SH-SY5Y (cell line): ENCODE measurements around the gene ITPK1.

ENCODE experiments used
- GATA2 ChIP-seq: IDR thresholded peaks from 2 replicates; pipeline ENCODE4 v1.6.1; 2011; ENCODE audit warnings: mild to moderate bottlenecking, low read depth, low read length
- GATA3 ChIP-seq: IDR thresholded peaks from 2 replicates; pipeline ENCODE4 v1.6.1; 2011; ENCODE audit warnings: low read depth, mild to moderate bottlenecking, low read length, moderate library complexity

Gene ITPK1

GRCh38 chr14:92898566-92899131, 217.1 kb downstream of the ITPK1 start:
- no peak for TF ChIP-seq GATA2
- no peak for TF ChIP-seq GATA3

DNA sequence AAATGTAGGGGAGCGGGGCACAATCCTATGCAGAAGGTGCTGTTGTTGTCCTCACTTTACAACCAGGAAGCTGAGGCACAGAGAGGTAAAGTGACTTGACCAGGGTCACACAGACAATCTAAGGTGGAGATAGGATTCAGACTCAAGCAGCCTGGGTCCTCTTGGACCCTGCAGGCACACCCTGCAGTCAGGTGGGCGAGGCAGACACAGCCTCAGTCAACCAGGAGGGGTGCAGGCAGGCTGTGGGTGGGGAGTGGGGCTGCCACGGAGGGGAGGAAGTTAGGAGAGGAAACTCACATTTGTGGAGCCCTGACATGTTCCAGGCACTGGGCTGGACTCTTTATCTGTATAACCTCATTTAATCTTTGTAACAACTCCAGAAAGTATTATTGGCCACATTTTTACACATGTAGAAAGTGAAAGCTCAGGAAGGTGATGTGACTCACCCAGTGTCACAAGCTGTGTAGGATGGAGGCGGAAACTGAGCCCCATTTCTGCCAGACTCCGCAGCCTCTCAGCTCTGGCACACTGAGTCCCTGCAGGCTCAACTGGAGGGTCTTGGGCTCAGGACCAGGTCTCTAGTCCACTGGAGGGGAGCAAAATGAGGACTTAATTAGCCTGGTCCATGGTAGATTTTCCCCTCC, 217.7 kb downstream of the ITPK1 start:
- no peak for TF ChIP-seq GATA2
- no peak for TF ChIP-seq GATA3

DNA sequence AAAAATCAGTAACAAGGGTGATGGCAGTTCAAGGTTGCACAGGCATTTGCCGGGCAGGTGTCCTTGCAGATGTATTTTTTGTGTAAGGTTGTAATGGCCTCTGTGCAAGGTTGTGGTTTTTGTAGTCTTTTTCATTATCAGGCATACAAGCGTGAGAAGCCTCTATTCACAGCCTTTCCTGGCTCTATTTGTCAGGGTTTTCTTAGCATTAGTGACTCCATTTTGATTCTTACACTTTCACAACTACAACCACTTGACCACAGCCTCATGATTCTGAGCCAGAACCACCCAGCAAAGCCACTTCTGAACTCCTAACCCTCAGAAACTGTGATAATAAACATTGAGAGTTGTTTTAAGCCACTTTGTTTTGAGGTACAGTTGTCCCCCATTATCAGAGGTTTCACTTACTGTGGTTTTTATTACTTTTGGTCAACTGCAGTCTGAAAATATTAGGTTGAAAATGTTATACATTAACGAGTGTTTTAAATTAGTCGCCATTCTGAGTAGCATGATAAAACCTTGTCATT, 220.3 kb downstream of the ITPK1 start:
- TF ChIP-seq GATA2 (no peak), GATA3 (no peak)

GRCh38 chr14:92892589-92892988, 223.1 kb downstream of the ITPK1 start:
- TF ChIP-seq GATA3, result no peak

GRCh38 chr14:92890830-92891588, 224.7 kb downstream of the ITPK1 start:
- peak; percentile 82 for TF ChIP-seq GATA3
- TF ChIP-seq GATA2, result peak; percentile 60

DNA sequence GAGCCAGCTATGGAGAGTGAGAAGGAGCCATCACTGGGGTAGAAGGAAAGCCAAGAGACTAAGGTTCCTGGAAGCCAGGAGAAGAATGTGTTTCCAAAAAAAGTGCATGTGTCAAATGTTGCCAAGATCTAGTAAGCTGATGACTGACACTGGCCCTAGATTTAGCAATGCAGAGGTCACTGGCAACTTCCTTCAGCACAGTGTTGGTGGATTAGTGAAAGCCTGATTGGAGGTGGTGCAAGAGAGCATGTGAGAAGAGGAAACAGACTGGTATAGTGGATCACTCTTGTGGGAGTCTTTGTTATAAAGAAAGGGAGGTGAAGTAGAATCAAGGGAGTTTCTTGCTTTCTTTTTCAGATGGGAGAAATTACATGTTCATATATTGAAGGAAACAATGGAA, 226.8 kb downstream of the ITPK1 start:
- TF ChIP-seq GATA3 (no peak), GATA2 (no peak)

DNA sequence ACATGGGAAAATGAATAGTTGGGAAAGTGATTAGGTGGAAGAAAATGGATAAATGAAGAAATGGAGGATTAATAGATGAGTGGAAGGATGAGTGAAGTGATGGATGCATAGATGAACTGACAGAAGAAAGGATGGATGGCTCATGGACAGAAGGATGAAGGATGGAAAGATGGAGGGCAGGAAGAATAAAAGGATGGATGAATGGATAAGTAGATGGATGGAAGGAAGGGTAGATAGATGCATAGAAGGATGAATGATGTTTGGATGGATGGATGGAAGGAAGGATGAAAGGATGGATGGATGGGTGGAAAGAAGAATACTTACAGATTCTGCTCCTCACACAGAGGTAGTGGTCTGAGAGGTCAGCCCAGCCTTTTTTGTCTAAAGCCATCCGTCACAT, 228.6 kb downstream of the ITPK1 start:
- TF ChIP-seq GATA2 (no peak), GATA3 (no peak)
